Umbilical cord (tissue), 2 donors: ENCODE measurements around the gene ZNF844. TPM values are rescaled to one million over a fixed set of nuclear protein-coding genes. Genes with fewer than 3 reads are reported as not detected.
"Not testable (repeated sequence)": the region's sequence is repeated elsewhere in the genome, so short reads cannot be mapped to it uniquely, and the experiment has no call there.

Experiments used
- DNase-seq: peaks from one replicate; pipeline ENCODE4 v3.0.0-alpha.2; 2015; ENCODE audit warnings: low spot score
- total RNA-seq: library from RNA; depleted of rRNA; stranded (reverse); fragments of >200 nt; gene quantifications from one replicate; pipeline ENCODE4 v1.2.3, GENCODE V29; 2014; ENCODE audit warnings: low replicate concordance; ENCODE audit not compliant: insufficient read depth

Gene ZNF844
- total RNA-seq = 14.4 TPM

GRCh38 chr19:12064590-12065538 lies at the start of gene ZNF844:
TSS of gene ZNF844 (plus strand) at chr19:12064731. CDS start at chr19:12064874, 143 bp downstream.
- peak; percentile 95 for DNase-seq

- no peak for DNase-seq
Measured at GRCh38 chr19:12015015-12015752, 49.3 kb upstream of the ZNF844 start.

GRCh38 chr19:12015753-12016116 lies 48.8 kb upstream of the ZNF844 start:
- no peak for DNase-seq

- no peak for DNase-seq
Measured at GRCh38 chr19:12034198-12034597, 30.3 kb upstream of the ZNF844 start.

GRCh38 chr19:12034620-12035019 lies 29.9 kb upstream of the ZNF844 start:
- peak; percentile 7 for DNase-seq

- DNase-seq = peak; percentile 96
Measured at GRCh38 chr19:12035220-12036172, 29.0 kb upstream of the ZNF844 start, which contains the start of gene ZNF433. TSS of gene ZNF433 (minus strand) at chr19:12035679. CDS start at chr19:12035539, 140 bp downstream.

- DNase-seq = no peak
Measured at GRCh38 chr19:12042893-12043292, 21.6 kb upstream of the ZNF844 start.

- DNase-seq = no peak
Measured at GRCh38 chr19:12043752-12044422, 20.6 kb upstream of the ZNF844 start.

GRCh38 chr19:12047868-12048267 lies 16.7 kb upstream of the ZNF844 start:
- no peak for DNase-seq

GRCh38 chr19:12052091-12052496 lies 12.4 kb upstream of the ZNF844 start:
- DNase-seq = peak; percentile 7

- DNase-seq = peak; percentile 94
Measured at GRCh38 chr19:12052497-12053169, 11.9 kb upstream of the ZNF844 start, which contains the start of gene ZNF878. TSS of gene ZNF878 (minus strand) at chr19:12052961. CDS start at chr19:12052801, 160 bp downstream.

- DNase-seq = no peak
Measured at GRCh38 chr19:12055784-12056183, 8.7 kb upstream of the ZNF844 start.

GRCh38 chr19:12075538-12076139 lies 11.1 kb downstream of the ZNF844 start:
- no peak for DNase-seq

GRCh38 chr19:12076331-12076730 lies 11.8 kb downstream of the ZNF844 start:
- DNase-seq = not testable (repeated sequence)

GRCh38 chr19:12077375-12077774 lies 12.8 kb downstream of the ZNF844 start:
- DNase-seq = no peak

GRCh38 chr19:12083336-12083735 lies 18.8 kb downstream of the ZNF844 start:
- not testable (repeated sequence) for DNase-seq

- DNase-seq = no peak
Measured at GRCh38 chr19:12085074-12085818, 20.7 kb downstream of the ZNF844 start.

GRCh38 chr19:12090807-12091206 lies 26.3 kb downstream of the ZNF844 start:
- DNase-seq = peak; percentile 68
